Stimulated activated CD4-positive, alpha-beta T cell treated with anti-CD3 and anti-CD28 coated beads, Interleukin-2, amount 100 ng/mL, for 48 hours (primary cell): ENCODE results near the gene CST9L.
"Not testable (repeated sequence)": the region's sequence is repeated elsewhere in the genome, so short reads cannot be mapped to it uniquely, and the experiment has no call there.

Source experiments
- DNase-seq, 2 donors: peaks; one replicate each; pipeline ENCODE4 v3.0.0-alpha.2; 2020

Gene CST9L

GRCh38 chr20:23585808-23586734 is 17.8 kb upstream of the CST9L start:
- DNase-seq: no peak

GRCh38 chr20:23585449-23585807 is 17.1 kb upstream of the CST9L start:
- no peak for DNase-seq

DNA sequence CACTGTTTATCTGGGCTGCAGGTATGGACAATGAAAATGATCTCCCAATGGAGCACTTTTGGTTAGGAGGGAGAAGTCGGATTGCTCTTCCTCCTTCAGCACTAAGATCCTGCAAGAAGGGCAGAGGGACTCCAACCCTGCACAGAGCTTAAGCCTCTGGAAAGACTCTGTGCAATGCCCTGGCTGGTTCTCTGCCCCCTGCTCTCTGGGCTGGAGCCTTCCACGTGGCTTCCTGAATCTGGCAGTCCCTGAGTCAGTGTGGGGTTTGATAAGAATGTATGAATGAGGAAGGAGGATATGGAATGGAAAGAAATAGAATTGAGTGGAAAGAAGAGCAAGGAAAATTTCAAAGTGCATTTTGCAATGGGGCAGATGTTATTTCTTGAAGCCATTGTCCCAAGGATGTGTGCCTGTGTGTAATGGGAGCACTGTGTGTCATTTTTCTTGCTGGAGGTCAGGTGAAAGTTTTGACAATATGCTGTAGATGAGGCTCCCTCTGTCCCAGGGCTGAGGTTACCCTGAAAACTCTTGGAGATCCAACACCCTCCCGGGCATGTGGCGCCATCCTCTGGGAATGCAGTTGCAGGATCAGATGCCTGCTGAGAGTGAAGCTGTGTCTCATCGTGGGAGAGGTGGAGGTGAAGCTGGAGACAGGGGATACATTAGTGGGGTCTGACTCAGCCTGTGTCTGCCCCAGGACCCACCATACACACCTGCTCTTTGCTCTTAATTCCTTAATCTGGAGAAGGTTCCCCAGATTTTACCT is 16.3 kb upstream of the CST9L start:
- DNase-seq: no peak

DNA sequence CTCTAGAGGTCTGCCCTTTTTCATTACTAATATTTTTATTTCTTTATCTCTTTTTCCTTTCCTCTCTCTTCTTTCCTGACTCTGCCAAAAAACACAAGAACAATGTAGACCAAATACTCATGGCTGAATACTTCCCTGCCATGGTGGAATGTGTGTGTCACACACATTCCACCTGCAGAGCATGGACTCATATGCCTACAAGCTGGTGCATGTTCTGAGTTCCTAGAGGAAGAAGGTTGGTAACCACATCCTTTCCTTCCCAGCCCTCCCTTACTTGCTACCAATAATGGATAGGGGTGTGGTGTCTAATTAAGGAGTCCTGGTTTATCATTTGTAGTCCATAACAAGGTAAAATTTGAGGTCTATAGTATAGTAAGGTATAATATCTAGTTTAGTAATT is 15.2 kb upstream of the CST9L start:
- no peak for DNase-seq

- no peak for DNase-seq
Observed at GRCh38 chr20:23582293-23582692, 14.0 kb upstream of the CST9L start.

- not testable (repeated sequence) for DNase-seq
Observed at GRCh38 chr20:23581833-23582232, 13.5 kb upstream of the CST9L start.

DNA sequence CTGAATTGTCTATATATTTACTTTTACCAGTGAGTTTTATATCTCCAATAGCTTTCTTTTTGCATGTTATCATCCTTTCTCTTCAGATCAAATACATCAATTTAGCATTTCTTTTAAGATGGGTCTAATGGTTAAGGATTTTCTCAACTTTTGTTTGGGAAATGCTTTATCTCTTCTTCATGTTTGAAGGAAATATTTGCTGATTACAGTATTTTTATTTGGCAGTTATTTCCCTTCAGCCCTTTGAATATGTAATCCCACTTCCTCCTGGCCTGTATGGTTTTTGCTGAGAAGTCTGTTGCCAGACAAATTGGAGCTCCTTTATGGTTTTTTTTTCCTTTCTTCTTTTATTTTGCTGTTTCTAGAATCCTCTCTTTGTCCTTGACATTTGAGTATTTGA is 6.7 kb upstream of the CST9L start:
- DNase-seq: no peak

DNA sequence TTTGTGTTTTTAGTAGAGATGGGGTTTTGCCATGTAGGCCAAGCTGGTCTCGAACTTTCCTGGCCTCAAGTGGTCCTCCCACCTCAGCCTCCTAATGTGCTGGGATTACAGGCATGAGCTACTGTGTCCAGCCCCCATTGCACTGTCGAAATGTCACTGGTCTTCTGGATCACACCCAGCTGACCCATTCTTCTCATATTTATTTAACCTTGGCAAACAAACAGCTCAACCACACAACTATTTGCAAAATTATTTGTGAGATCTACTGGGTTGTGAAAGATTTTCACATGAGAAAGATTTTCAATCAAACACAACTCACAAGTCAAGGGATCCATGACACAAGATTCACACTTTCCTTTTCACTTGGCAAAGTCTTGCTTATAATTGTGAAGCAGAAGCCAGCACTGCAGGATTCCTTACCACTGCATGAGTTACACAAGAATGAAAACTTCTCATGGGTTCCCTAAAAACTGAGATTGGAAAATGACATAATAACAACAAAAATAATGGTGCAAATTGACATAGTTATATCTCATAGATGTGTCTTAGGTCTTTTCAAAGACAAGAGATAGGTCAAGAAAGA is 2.0 kb upstream of the CST9L start:
- no peak for DNase-seq

- no peak for DNase-seq
Observed at GRCh38 chr20:23569570-23569969, 1.3 kb upstream of the CST9L start.

DNA sequence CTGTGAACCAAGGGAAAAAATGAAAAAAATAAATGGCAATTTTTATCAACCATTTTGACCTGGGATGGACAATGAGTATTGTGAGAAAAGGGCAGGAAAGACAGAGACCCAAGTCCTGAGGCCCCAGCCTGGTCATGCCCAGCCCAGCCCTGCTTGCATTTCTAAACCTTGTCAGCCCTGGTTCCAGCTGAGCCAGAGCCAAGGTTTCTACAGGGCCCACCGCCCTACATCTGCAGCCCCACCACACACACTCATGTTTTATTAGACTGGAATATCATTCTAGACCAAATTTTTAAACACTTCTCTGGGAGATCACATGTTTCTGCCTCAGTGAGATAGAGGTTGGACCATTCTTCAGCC is 667 bp upstream of the CST9L start:
- no peak for DNase-seq

GRCh38 chr20:23566199-23566932 is 1.9 kb downstream of the CST9L start:
- no peak for DNase-seq

GRCh38 chr20:23565503-23566045 is 2.7 kb downstream of the CST9L start:
- DNase-seq: no peak

- DNase-seq: no peak
Observed at GRCh38 chr20:23564927-23565326, 3.4 kb downstream of the CST9L start.

DNA sequence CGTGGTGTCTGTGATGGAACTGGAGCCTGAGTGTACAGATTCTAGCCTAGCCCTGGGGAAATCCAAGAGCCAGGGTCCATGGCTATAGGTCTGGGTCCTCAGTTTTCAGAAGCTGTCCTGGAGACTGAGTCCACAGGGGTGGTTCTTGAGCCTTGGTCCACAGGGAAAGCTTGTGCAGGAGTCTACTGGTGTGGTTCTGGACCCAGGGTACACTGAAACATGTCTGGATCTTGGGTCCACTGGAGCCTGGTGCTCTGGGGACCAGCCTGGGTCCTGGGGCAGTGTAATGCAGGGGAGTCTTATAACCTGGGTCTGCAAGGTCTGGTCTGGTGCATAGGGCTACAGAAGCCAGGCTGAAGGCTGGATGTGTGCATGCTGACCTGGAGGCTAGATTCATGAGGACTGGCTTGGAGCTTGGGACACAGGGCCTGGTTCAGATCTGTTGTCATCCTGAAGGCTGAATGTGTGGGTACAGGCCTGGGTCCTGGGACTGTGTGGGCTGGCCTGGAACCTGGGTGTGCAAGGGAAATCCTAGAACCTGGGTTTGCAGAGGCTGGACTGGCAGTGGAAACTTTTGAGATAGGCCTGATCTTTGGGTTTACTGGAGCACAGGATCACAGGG is 5.5 kb downstream of the CST9L start:
- DNase-seq: no peak

DNA sequence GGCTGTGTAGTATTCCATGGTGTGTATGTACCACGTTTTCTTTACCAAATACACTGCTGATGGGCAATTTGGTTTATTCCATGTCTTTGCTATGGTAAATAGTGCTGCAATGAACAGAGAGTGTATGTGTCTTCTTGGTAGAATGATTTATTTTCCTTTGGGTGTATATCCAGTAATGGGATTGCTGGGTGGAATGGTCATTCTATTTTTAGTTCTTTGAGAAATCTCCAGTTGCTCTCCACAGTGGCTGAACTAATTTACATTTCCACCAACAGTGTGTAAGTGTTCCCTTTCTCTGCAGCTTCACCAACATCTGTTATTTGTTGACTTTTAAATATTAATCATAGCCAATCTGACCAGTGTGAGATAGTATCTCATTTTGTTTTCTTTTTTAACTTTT is 13.9 kb downstream of the CST9L start:
- DNase-seq: no peak

DNA sequence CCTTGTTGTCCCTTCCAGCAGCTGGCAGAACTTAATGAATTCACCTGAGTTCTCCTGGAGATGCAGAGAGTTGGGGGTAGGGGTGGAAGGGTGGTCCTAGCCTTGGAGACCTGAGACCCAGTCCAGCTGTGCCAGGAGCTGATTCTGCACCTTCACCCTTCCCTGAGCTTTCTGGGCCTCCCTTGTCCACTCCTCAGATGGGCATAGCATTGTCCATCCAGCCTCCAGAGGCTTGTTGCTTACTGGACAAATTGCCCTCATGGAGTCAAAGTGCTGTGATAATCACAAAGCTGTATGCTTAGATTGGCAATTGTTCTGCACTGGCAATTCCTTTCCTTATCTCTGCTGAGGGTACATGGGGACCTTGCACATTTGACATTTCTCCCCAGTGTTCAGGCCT is 16.5 kb downstream of the CST9L start:
- no peak for DNase-seq

DNA sequence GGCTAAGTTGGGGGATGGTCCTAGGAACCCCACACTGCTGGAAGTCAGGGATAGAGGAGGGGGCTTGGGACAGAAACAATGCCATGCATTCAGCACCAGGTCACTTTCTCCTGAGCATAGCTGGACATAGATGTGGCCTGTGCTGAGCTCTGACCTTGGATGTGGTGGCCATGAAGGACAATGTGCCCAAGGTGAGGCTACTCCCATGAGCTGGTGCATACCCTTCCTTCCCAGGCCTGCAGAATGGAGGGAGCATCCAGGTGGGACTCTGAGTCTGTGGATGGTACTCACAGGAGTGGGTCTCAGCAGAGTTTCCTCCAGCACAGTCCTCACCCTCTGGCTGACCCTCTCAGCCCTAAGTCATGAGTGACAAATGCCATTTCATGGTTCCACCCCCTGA is 16.9 kb downstream of the CST9L start:
- no peak for DNase-seq

DNA sequence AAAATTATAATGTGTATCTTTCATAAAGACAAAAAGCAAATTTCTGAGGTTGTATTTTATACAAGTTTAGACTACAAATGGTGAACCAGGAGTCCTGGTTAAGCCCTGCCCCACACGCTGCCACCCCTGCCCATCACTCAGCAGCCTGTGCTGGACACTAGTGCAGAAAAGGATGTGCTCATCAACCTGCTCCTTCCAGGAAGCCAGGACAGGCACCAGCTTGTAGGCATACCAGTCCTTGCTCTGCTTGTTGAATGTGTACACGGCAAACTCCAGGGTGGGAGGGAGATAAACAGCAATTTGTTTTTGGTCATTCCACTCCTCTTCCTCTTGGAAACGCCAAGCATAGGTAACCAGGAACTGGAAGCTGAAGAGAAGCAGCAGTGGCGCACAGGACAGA is 18.1 kb downstream of the CST9L start:
- no peak for DNase-seq

DNA sequence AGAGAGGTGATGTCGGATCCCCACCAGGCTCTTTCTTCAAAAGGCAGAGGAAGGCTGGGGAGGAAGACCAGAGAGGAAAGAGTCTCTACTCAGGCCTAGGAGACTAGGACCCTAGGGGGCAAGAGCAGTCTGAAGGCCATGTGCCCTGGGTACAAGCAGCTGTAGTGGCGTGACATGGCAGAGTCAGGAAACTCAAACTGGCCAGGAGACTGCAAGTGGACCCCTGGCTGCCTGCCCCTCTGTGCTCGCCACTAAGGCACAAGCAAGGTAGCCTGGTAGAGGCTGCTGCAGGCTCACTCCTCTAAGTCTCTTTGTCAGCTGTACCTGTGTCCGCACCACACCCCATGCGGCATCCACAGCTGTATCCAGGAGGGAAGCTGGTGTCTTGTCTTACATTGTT is 19.9 kb downstream of the CST9L start:
- DNase-seq: no peak

DNA sequence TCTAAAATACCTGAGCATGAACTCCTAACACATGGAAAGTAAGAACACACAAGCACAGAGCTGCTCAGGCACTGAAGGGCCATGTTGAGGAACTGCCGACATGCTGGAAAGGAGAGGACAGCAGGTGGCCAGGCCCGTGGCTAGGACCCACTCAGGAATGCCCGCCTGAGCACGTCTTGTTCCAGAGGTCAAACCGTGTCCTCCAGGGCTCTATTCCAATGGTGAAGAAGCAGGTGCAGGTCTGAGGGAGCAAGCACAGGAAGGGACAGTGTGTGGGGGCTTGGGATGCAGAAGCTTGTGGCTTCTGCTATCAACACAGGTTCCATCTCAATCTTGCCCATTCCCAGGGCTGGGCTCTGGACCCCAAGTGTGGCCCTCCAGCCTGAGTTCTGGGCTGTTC is 20.7 kb downstream of the CST9L start:
- no peak for DNase-seq

- DNase-seq: no peak
Observed at GRCh38 chr20:23546435-23547144, 21.7 kb downstream of the CST9L start.

- no peak for DNase-seq
Observed at GRCh38 chr20:23544133-23544532, 24.2 kb downstream of the CST9L start.
